ENCODE measurements around the gene THSD1.

DNA sequence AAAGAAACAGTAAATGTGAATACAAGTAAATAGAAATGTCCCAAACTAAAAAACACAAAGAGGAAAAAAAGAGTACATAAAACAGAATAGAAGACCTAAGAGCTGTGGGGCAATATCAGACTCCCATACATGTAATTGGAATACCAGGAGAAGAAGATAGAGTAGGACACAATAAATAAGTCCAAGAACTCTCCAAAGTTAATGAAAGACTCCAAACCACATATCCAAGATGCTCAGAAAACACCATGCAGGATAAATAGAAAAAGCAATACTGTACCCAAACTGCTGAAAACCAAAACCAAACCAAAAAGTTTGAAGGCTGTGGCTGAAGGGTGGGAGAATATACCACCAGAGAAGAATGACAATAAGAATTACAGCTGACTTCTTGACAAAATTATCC is 18.3 kb downstream of the THSD1 start:
- TF ChIP-seq, protein P1, sequence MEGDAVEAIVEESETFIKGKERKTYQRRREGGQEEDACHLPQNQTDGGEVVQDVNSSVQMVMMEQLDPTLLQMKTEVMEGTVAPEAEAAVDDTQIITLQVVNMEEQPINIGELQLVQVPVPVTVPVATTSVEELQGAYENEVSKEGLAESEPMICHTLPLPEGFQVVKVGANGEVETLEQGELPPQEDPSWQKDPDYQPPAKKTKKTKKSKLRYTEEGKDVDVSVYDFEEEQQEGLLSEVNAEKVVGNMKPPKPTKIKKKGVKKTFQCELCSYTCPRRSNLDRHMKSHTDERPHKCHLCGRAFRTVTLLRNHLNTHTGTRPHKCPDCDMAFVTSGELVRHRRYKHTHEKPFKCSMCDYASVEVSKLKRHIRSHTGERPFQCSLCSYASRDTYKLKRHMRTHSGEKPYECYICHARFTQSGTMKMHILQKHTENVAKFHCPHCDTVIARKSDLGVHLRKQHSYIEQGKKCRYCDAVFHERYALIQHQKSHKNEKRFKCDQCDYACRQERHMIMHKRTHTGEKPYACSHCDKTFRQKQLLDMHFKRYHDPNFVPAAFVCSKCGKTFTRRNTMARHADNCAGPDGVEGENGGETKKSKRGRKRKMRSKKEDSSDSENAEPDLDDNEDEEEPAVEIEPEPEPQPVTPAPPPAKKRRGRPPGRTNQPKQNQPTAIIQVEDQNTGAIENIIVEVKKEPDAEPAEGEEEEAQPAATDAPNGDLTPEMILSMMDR (IDR thresholded peaks at IDR 0.05): no peak
- TF ChIP-seq, protein P2, sequence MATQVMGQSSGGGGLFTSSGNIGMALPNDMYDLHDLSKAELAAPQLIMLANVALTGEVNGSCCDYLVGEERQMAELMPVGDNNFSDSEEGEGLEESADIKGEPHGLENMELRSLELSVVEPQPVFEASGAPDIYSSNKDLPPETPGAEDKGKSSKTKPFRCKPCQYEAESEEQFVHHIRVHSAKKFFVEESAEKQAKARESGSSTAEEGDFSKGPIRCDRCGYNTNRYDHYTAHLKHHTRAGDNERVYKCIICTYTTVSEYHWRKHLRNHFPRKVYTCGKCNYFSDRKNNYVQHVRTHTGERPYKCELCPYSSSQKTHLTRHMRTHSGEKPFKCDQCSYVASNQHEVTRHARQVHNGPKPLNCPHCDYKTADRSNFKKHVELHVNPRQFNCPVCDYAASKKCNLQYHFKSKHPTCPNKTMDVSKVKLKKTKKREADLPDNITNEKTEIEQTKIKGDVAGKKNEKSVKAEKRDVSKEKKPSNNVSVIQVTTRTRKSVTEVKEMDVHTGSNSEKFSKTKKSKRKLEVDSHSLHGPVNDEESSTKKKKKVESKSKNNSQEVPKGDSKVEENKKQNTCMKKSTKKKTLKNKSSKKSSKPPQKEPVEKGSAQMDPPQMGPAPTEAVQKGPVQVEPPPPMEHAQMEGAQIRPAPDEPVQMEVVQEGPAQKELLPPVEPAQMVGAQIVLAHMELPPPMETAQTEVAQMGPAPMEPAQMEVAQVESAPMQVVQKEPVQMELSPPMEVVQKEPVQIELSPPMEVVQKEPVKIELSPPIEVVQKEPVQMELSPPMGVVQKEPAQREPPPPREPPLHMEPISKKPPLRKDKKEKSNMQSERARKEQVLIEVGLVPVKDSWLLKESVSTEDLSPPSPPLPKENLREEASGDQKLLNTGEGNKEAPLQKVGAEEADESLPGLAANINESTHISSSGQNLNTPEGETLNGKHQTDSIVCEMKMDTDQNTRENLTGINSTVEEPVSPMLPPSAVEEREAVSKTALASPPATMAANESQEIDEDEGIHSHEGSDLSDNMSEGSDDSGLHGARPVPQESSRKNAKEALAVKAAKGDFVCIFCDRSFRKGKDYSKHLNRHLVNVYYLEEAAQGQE (IDR thresholded peaks at IDR 0.05; ENCODE audit: insufficient read depth in 1 of 2, low read depth in 2 of 2, low read length in 1 of 2): no peak
- TF ChIP-seq POLR2AphosphoS5 (IDR thresholded peaks at IDR 0.05; ENCODE audit: low read depth, low read length): no peak
